ENCODE results near the gene ARL6IP5. TPM values are rescaled to one million over a fixed set of nuclear protein-coding genes. Genes with fewer than 3 reads are reported as not detected.
A peak's percentile ranks its signal among the peaks of the same experiment; 100 is the strongest.

The ARL6IP5 gene
- total RNA-seq, 1 donor from 2014 or later, result 60.5 TPM

DNA sequence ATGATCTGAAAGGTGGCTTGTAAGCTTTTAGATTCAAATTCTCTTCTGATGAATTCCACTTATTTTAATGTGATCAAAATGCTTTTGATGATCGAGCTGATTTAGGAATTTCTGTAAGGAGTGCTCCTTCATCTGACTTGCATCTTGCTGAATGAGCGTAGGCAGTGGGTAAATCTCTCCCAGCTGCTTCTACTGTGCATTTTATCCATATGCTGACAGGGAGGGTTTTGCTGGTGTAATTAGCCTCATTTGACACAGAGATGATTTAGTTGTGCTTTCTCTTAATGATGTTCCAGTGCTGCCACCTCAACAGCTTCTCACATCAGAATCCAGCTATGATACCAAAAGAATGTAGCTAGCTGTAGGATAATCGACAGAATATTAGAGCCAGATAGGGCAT lies 41.5 kb downstream of the ARL6IP5 start:
- H3K9me3 ChIP-seq (ENCODE audit: control insufficient read depth in 3 of 3, low read length in 3 of 3), result no peaks in the 10 kb centered on the region
- no peak overlapping the region for H3K4me3 ChIP-seq (ENCODE audit: low read length in 3 of 3)
- H3K9ac ChIP-seq (ENCODE audit: low read depth in 1 of 3, low read length in 3 of 3), result no peak overlapping the region
- H3K27me3 ChIP-seq (ENCODE audit: control insufficient read depth in 3 of 3, insufficient read depth in 3 of 3, low read length in 3 of 3), result no peaks in the 10 kb centered on the region
- no peaks in the 10 kb centered on the region for H3K36me3 ChIP-seq (ENCODE audit: control insufficient read depth in 3 of 3, insufficient read depth in 3 of 3, low read length in 3 of 3)
- no peak overlapping the region for H3K27ac ChIP-seq (ENCODE audit: low read depth, low read length)
- peaks cover 11 to 31% (median 25%) of the 10 kb centered on the region in 3 donors for H3K4me1 ChIP-seq (ENCODE audit: control insufficient read depth in 3 of 3, insufficient read depth in 3 of 3, low read length in 3 of 3)

DNA sequence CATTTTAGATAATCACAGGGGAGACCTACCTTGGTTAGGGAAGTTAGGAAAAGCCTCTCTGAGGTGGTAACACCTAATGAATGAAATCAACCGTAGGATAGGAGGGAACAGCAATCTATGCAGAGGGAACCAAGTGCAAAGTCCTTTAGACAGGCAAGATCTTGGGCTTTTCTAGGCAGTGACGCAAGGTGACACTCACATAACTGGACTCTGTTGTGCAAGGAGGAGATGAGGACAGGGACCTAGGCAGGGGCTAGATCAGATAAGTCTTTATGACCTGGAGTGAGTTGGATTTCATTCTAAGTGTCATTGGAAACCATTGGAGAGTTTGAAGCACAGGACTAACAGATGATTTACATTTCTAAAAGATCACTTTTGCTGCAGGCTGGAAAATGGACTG lies 42.3 kb downstream of the ARL6IP5 start:
- H3K9me3 ChIP-seq (ENCODE audit: control insufficient read depth in 3 of 3, low read length in 3 of 3), result no peaks in the 10 kb centered on the region
- H3K27ac ChIP-seq (ENCODE audit: low read depth, low read length), result no peak overlapping the region
- H3K4me1 ChIP-seq (ENCODE audit: control insufficient read depth in 3 of 3, insufficient read depth in 3 of 3, low read length in 3 of 3), result peaks cover 11 to 31% (median 25%) of the 10 kb centered on the region in 3 donors
- no peaks in the 10 kb centered on the region for H3K27me3 ChIP-seq (ENCODE audit: control insufficient read depth in 3 of 3, insufficient read depth in 3 of 3, low read length in 3 of 3)
- no peak overlapping the region for H3K4me3 ChIP-seq (ENCODE audit: low read length in 3 of 3)
- H3K36me3 ChIP-seq (ENCODE audit: control insufficient read depth in 3 of 3, insufficient read depth in 3 of 3, low read length in 3 of 3), result no peaks in the 10 kb centered on the region
- H3K9ac ChIP-seq (ENCODE audit: low read depth in 1 of 3, low read length in 3 of 3), result no peak overlapping the region

DNA sequence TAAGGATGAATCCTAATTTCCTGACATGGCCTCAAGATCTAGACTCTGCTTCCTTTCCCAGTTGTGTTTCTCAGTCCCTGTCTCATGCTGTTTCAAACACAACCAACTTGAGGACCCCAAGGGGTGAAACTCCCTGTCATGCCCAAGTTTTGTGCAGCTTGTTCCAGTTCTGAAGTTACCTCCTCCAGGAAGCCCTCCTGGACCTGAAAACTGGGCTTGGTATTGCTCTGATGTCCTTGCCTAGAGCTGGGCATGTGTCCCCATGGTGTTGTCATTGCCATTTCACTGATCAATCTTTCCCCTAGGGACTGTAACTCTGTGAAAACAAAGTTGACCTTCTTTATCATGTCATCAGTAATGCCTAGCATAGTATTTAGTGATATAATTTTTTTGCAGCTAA lies 43.8 kb downstream of the ARL6IP5 start:
- H3K27me3 ChIP-seq (ENCODE audit: control insufficient read depth in 3 of 3, insufficient read depth in 3 of 3, low read length in 3 of 3), result no peaks in the 10 kb centered on the region
- peak overlapping the region; percentile 21 for H3K27ac ChIP-seq (ENCODE audit: low read depth, low read length)
- H3K9ac ChIP-seq (ENCODE audit: low read depth in 1 of 3, low read length in 3 of 3), result no peak overlapping the region
- no peaks in the 10 kb centered on the region for H3K9me3 ChIP-seq (ENCODE audit: control insufficient read depth in 3 of 3, low read length in 3 of 3)
- peaks cover 10 to 31% (median 18%) of the 10 kb centered on the region in 3 donors for H3K4me1 ChIP-seq (ENCODE audit: control insufficient read depth in 3 of 3, insufficient read depth in 3 of 3, low read length in 3 of 3)
- H3K4me3 ChIP-seq (ENCODE audit: low read length in 3 of 3), result no peak overlapping the region
- no peaks in the 10 kb centered on the region for H3K36me3 ChIP-seq (ENCODE audit: control insufficient read depth in 3 of 3, insufficient read depth in 3 of 3, low read length in 3 of 3)

DNA sequence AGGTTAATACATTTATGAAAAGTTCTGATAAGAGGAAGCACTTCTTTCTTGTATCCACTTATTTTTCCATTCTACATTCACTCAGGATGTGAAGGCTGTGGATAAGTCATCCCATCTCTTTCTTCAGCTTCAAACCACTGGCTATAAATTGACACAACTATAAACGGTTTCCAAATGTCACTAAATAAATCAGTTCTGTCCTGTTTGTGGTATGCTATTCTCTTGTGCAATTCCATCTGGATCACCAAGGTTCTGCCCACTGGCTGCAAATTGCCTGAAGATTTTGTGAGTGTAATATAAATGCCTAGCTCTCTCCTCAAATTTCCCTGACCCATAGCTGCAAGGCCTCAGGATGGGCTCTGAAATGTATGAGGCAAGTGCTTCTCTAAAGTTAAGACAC lies 44.8 kb downstream of the ARL6IP5 start:
- Histone ChIP-seq H3K27me3 (ENCODE audit: control insufficient read depth in 3 of 3, insufficient read depth in 3 of 3, low read length in 3 of 3) (no peaks in the 10 kb centered on the region), H3K4me3 (ENCODE audit: low read length in 3 of 3) (no peak overlapping the region), H3K36me3 (ENCODE audit: control insufficient read depth in 3 of 3, insufficient read depth in 3 of 3, low read length in 3 of 3) (no peaks in the 10 kb centered on the region), H3K4me1 (ENCODE audit: control insufficient read depth in 3 of 3, insufficient read depth in 3 of 3, low read length in 3 of 3) (peaks cover 8 to 31% (median 18%) of the 10 kb centered on the region in 3 donors), H3K9ac (ENCODE audit: low read depth in 1 of 3, low read length in 3 of 3) (no peak overlapping the region), H3K27ac (ENCODE audit: low read depth, low read length) (peak overlapping the region; percentile 21), H3K9me3 (ENCODE audit: control insufficient read depth in 3 of 3, low read length in 3 of 3) (no peaks in the 10 kb centered on the region)

DNA sequence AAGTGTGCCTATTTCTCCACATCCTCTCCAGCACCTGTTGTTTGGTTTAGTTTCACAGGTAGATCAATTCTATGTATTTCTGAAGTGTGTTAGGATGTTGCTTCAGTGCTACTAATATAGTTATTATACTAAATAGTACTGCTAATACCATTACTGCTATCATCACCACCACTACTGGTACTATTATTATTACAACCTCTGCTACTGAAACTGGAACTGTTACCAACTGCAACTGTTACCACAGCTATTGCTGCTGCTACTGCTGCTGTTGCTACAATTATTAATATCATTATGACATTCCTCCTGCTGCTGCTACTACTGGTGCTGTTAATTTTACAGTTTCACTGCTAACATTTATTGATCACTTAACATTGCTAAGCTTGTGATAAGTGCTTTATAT lies 46.0 kb downstream of the ARL6IP5 start:
- Histone ChIP-seq H3K9me3 (ENCODE audit: control insufficient read depth in 3 of 3, low read length in 3 of 3) (no peaks in the 10 kb centered on the region), H3K27ac (ENCODE audit: low read depth, low read length) (no peak overlapping the region), H3K4me3 (ENCODE audit: low read length in 3 of 3) (no peak overlapping the region), H3K9ac (ENCODE audit: low read depth in 1 of 3, low read length in 3 of 3) (no peak overlapping the region), H3K36me3 (ENCODE audit: control insufficient read depth in 3 of 3, insufficient read depth in 3 of 3, low read length in 3 of 3) (no peaks in the 10 kb centered on the region), H3K4me1 (ENCODE audit: control insufficient read depth in 3 of 3, insufficient read depth in 3 of 3, low read length in 3 of 3) (peaks cover 8 to 31% (median 18%) of the 10 kb centered on the region in 3 donors), H3K27me3 (ENCODE audit: control insufficient read depth in 3 of 3, insufficient read depth in 3 of 3, low read length in 3 of 3) (no peaks in the 10 kb centered on the region)

DNA sequence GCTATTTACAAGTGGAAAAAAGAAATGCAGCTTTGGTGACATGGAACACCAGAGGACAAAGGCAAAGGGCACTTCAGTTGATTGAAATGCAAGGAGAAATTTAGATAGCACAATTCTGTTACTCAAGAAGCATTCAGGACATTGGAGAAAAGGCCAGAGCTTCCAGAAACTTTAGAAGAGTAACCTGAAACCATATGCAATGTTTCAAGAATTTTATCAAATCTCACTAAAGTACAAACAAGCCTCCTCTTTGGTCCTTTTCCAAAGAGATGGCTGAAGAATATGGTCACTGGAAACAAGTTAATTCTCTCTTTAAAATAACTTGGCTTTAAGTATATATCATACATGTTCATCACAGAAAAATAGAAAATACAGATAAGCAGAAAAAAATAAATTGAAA lies 52.3 kb downstream of the ARL6IP5 start:
- no peaks in the 10 kb centered on the region for H3K9me3 ChIP-seq (ENCODE audit: control insufficient read depth in 3 of 3, low read length in 3 of 3)

DNA sequence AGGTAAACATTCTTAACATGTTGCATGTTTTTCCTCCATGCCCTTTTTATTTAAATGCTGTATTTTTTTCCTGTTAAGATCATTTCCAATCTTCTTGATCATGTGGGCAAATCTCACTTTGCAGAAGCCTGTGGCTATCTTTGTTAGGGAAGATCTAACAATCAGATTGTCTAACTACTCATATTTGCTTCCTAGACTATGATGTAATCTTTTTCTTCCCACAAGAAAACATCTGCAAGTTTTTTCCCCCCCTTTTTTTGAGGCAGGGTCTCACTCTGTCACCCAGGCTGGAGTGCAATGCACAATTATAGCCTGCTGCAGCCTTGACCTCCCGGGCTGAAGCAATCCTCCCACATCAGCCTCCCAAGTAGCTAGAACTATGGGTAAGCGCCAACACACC lies 52.7 kb downstream of the ARL6IP5 start:
- Histone ChIP-seq H3K27me3 (ENCODE audit: control insufficient read depth in 3 of 3, insufficient read depth in 3 of 3, low read length in 3 of 3) (no peaks in the 10 kb centered on the region), H3K36me3 (ENCODE audit: control insufficient read depth in 3 of 3, insufficient read depth in 3 of 3, low read length in 3 of 3) (no peaks in the 10 kb centered on the region), H3K4me1 (ENCODE audit: control insufficient read depth in 3 of 3, insufficient read depth in 3 of 3, low read length in 3 of 3) (peaks cover 2 to 6% (median 5%) of the 10 kb centered on the region in 3 donors), H3K4me3 (ENCODE audit: low read length in 3 of 3) (no peak overlapping the region), H3K9ac (ENCODE audit: low read depth in 1 of 3, low read length in 3 of 3) (no peak overlapping the region), H3K27ac (ENCODE audit: low read depth, low read length) (no peak overlapping the region), H3K9me3 (ENCODE audit: control insufficient read depth in 3 of 3, low read length in 3 of 3) (no peaks in the 10 kb centered on the region)

More for the DNA sequence above, 52.3 kb downstream of the ARL6IP5 start:
- H3K27me3 ChIP-seq (ENCODE audit: control insufficient read depth in 3 of 3, insufficient read depth in 3 of 3, low read length in 3 of 3), result no peaks in the 10 kb centered on the region
- H3K27ac ChIP-seq (ENCODE audit: low read depth, low read length), result no peak overlapping the region
- H3K9ac ChIP-seq (ENCODE audit: low read depth in 1 of 3, low read length in 3 of 3), result no peak overlapping the region
- H3K36me3 ChIP-seq (ENCODE audit: control insufficient read depth in 3 of 3, insufficient read depth in 3 of 3, low read length in 3 of 3), result no peaks in the 10 kb centered on the region
- H3K4me3 ChIP-seq (ENCODE audit: low read length in 3 of 3), result no peak overlapping the region
- H3K4me1 ChIP-seq (ENCODE audit: control insufficient read depth in 3 of 3, insufficient read depth in 3 of 3, low read length in 3 of 3), result peaks cover under 1 to 2% (median 1%) of the 10 kb centered on the region in 3 donors

DNA sequence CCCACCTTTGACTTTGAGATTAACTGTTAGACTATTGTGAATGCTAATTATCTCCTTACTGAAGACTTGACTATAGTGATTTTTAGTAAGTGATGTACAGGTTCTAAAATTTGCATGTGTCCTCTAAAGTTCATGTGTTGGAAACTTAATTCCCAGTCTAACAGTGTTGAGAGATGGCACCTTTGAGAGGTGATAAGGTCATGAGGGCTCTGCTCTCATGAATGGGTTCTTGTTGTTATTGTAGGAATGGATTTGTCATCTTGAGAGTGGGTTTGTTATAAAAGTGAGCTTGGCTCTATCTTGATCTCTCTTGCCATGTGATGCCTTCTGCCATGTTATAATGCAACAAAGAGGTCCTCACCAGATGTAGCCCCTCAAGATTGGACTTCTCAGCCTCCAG lies 56.6 kb downstream of the ARL6IP5 start:
- Histone ChIP-seq H3K4me3 (ENCODE audit: low read length in 3 of 3) (no peak overlapping the region), H3K36me3 (ENCODE audit: control insufficient read depth in 3 of 3, insufficient read depth in 3 of 3, low read length in 3 of 3) (no peaks in the 10 kb centered on the region), H3K9ac (ENCODE audit: low read depth in 1 of 3, low read length in 3 of 3) (no peak overlapping the region), H3K27ac (ENCODE audit: low read depth, low read length) (peak overlapping the region; percentile 76), H3K9me3 (ENCODE audit: control insufficient read depth in 3 of 3, low read length in 3 of 3) (no peaks in the 10 kb centered on the region), H3K4me1 (ENCODE audit: control insufficient read depth in 3 of 3, insufficient read depth in 3 of 3, low read length in 3 of 3) (peaks cover 6 to 26% (median 12%) of the 10 kb centered on the region in 3 donors), H3K27me3 (ENCODE audit: control insufficient read depth in 3 of 3, insufficient read depth in 3 of 3, low read length in 3 of 3) (no peaks in the 10 kb centered on the region)

DNA sequence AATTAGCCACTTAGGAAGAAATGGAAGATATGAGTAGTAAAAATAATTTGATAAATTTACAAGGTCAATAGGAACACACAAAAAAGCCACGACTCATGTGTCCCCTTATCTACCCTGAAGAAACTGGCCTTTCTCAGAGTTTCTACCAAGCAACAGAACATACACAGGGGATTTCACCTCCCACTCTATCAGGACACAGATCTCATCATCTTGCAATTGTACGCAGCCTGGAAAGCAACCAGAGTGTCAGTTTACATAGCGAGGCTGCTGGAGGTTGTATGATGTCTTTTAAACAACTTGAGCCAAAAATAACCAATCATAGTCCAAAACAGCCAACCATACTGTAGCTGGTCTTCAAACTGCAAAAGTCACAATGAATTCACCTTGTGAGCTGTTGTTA lies 57.4 kb downstream of the ARL6IP5 start:
- Histone ChIP-seq H3K36me3 (ENCODE audit: control insufficient read depth in 3 of 3, insufficient read depth in 3 of 3, low read length in 3 of 3) (no peaks in the 10 kb centered on the region), H3K4me1 (ENCODE audit: control insufficient read depth in 3 of 3, insufficient read depth in 3 of 3, low read length in 3 of 3) (peaks cover 6 to 26% (median 12%) of the 10 kb centered on the region in 3 donors), H3K9me3 (ENCODE audit: control insufficient read depth in 3 of 3, low read length in 3 of 3) (no peaks in the 10 kb centered on the region), H3K27me3 (ENCODE audit: control insufficient read depth in 3 of 3, insufficient read depth in 3 of 3, low read length in 3 of 3) (no peaks in the 10 kb centered on the region), H3K4me3 (ENCODE audit: low read length in 3 of 3) (no peak overlapping the region), H3K9ac (ENCODE audit: low read depth in 1 of 3, low read length in 3 of 3) (peak overlapping the region in 1 of 3 donors; percentile 10), H3K27ac (ENCODE audit: low read depth, low read length) (peak overlapping the region; percentile 76)

DNA sequence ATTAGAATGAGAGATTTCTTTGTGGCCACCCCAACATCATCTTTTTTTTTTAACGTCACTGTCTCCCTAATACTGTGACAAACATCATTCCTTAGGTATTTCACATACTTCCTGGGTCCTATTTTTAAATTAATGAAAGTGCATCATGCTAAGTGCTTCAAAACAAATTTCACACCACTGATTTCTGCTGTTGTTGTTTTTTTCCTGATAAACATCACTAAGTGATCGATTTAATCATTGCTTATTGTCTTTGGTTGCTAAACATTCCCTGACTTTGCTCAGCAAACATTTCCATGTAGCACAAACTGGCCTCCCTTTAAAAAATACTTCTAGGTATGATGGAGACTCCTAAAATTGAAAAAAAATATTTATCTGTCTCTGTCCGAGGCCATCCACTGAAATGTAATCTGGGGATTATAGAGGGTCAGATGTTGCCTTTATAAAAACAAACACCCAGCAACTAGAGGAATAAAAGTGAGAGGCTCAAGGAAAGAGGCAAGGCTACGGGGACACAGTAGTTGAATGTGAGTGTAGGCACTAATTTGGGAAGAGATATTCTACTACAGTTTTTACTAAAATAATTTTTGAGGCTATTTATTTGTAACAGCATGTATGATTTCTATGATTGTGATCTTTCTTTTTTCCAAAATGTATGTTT lies 58.2 kb downstream of the ARL6IP5 start:
- Histone ChIP-seq H3K27me3 (ENCODE audit: control insufficient read depth in 3 of 3, insufficient read depth in 3 of 3, low read length in 3 of 3) (no peaks in the 10 kb centered on the region), H3K27ac (ENCODE audit: low read depth, low read length) (peak overlapping the region; percentile 76), H3K9ac (ENCODE audit: low read depth in 1 of 3, low read length in 3 of 3) (peak overlapping the region; percentile 10 to 42 (median 17)), H3K36me3 (ENCODE audit: control insufficient read depth in 3 of 3, insufficient read depth in 3 of 3, low read length in 3 of 3) (no peaks in the 10 kb centered on the region), H3K4me3 (ENCODE audit: low read length in 3 of 3) (peak overlapping the region in 2 of 3 donors; percentile 18 to 27), H3K9me3 (ENCODE audit: control insufficient read depth in 3 of 3, low read length in 3 of 3) (no peaks in the 10 kb centered on the region), H3K4me1 (ENCODE audit: control insufficient read depth in 3 of 3, insufficient read depth in 3 of 3, low read length in 3 of 3) (peaks cover 6 to 26% (median 12%) of the 10 kb centered on the region in 3 donors)
